GM21381 (cell line): ENCODE results near the gene XYLT1.
"Not testable (repeated sequence)": the region's sequence is repeated elsewhere in the genome, so short reads cannot be mapped to it uniquely, and the experiment has no call there.

Experiments used
- ATAC-seq: cut with Tn5 transposase; IDR thresholded peaks from one replicate; pipeline ENCODE4 v1.9.1; 2021; ENCODE audit warnings: mild to moderate bottlenecking, moderate library complexity; ENCODE audit not compliant: unreplicated experiment

Gene XYLT1

GRCh38 chr16:17340804-17341203 is 130.0 kb downstream of the XYLT1 start:
- no peak for ATAC-seq

GRCh38 chr16:17339764-17340541 is 130.8 kb downstream of the XYLT1 start:
- ATAC-seq: no peak

DNA sequence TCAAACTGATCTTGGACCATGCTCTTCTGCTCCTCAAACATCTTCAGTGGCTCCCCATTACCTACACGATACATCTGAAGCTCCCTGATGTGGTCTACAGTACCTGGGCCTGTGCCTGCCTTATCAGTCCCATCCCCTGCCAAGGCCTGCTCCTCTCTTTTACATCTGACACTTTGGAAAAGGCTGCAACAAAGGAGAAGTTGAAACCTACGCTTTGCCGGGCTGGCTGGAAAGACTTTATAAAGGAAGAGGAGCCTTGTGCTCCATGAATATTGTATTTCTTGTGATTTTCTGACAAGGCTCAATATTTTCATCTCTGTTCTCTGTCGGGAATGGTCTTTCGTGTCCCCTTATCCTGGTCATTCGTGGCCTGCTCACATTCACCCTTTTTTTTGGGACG is 132.5 kb downstream of the XYLT1 start:
- no peak for ATAC-seq

DNA sequence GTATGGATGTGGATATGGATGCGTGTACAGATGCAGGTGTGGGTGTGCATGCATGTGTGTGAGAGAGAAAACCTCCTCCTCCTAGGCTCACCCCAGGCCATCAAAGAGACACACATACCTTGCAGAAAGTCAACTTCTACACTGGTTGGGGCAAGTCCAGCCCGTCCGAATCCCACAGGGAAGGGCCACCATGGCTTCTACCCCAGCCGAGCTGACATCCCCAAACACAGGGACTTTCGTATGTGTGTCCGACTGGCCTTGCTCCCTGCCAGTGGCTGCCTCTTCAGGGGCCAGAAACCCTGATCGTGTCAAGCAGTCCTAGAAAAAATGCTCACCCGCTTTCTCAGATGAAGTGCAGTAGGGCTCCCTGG is 134.2 kb downstream of the XYLT1 start:
- ATAC-seq: no peak

GRCh38 chr16:17335826-17336529 is 134.8 kb downstream of the XYLT1 start:
- no peak for ATAC-seq

DNA sequence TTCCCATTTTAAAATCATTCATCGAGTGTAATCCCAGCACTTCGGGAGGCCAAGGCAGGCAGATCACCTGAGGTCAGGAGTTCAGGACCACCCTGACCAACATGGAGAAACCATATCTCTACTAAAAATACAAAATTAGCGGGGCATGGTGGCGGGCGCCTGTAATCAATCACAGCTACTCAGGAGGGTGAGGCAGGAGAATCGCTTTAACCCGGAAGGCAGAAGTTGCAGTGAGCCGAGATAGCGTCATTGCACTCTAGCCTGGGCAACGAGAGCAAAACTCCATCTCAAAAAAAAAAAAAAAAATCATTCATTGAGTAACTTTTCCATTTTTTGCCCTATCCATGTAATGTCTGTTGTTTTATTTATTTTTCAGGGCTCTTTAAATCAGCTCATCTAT is 135.4 kb downstream of the XYLT1 start:
- ATAC-seq: not testable (repeated sequence)

DNA sequence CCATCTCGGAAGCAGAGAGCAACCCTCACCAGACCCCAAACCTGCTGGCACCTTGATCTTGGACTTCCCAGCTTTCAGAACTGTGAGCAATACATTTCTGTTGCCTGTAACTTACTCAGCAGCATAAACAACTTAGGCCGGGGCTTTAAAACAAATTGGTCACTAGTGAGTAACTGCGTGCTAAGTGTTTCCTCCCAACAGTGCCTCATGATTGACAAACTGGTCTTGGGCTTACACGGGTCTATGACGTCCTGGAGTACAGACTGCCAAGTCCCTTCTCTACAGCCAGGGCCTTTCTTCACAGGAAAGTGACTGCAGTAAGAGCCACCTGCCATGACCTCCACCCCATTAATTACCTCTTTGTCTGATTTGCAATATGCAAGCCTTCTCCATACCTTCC is 136.7 kb downstream of the XYLT1 start:
- no peak for ATAC-seq

- ATAC-seq: no peak
These were observed 137.5 kb downstream of the XYLT1 start for GRCh38 chr16:17333229-17333628.

DNA sequence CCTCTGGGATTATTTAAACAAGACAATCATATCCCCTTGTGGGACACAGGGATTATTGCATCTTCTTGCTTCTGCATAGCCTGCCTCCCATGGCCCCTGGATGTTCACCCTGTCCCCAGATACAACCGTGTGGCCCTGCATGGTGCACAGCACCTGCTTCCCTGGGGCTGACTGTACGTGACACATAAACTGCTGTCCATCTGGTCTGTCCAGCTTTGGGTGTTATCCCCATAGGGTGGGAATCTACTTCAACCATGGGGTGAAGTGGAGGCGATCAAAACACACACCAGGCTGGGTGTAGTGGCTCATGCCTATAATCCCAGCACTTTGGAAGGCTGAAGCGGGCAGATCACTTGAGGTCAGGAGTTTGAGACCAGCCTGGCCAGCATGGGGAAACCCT is 138.8 kb downstream of the XYLT1 start:
- ATAC-seq: no peak

DNA sequence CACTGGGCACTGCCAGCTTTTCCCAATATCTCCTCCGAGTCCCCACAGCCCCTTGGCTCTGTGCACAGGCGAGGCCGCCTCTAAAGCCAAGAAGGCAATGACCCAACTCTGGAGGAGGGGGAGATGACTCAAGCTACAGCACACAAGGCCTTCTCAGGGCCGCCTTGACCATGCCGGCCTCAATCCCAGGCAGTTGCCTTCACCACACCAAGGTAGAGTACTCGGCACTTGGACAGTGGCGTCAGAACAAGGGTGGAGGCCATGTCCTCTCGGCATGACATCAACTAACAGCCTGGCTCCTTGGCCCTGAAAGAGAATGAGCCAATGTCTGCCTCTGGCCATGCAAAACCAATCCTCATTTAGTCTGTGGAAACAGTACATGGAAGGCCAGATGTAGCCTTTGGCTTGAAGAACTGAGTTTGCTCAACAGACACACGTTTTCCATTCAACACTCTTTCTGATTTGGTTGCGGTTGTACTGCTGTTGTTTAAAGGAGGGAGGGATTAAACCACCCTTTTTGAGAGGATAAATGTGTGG is 139.6 kb downstream of the XYLT1 start:
- ATAC-seq: no peak

DNA sequence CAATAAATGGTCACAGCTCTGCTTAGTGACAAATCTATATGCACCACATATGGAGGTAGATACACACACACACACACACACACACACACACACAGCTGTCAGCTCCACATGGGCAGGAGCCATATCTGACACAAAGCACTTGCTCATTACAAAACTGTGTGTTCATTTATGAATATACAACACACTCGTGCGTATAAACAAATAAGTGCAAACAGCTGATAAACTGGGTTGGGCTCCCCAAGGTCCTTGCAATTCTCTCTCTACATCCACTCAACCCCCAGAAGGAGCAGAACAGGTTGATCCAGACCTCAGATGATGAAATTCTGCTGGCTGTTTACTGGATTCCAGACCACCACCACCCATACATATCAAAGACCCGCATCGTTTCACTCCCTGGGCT is 140.7 kb downstream of the XYLT1 start:
- ATAC-seq: no peak

GRCh38 chr16:17329391-17329790 is 141.4 kb downstream of the XYLT1 start:
- no peak for ATAC-seq

DNA sequence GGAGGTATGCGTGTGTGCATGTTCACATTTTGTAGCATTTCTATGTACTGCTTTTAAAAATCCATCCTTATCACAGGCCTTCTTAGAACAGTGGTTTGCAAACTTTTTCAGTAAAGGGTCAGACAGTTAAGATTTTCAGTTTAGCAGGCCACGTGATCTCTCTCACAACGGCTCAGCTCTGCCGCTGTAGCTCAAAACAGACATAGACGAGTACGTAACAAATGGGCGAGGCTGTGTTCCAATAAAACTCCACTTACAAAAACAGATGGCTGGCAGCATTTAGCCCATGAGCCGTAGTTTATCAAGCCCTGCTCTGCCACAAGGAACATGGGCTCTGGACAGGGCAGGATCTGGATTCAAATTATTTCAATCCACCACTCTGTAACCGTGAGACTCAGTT is 141.8 kb downstream of the XYLT1 start:
- ATAC-seq: no peak

DNA sequence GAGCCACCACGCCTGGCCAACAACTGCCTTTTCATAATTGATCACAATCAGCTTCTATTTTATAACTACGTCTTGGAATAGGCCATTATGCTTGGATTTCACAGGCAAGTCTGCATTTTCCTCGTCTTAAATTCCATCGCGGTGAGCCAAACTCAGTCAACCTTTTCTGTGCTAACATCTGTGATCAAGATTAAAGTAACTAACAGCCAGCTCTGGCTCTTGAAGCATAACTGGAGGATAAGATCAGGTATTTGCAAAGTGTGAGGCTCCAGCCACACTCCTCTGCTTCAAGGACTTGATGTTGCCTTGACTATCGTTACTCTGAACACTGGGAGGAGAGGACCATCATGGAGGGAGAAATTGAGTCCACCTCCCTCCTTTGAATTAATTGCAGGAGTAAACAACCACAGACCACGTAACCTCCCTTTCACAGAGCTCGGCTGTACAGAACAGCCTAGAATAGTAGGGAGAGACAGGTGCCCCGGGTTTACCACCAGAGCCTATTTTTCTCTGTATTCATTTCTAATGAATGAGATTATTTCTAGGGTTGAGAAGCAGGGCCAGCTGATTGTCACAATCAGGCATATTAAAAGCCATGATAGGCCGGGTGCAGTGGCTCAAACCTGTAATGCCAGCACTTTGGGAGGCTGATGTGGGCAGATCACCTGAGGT is 143.0 kb downstream of the XYLT1 start:
- ATAC-seq: no peak

GRCh38 chr16:17325476-17326143 is 145.2 kb downstream of the XYLT1 start:
- ATAC-seq: no peak

DNA sequence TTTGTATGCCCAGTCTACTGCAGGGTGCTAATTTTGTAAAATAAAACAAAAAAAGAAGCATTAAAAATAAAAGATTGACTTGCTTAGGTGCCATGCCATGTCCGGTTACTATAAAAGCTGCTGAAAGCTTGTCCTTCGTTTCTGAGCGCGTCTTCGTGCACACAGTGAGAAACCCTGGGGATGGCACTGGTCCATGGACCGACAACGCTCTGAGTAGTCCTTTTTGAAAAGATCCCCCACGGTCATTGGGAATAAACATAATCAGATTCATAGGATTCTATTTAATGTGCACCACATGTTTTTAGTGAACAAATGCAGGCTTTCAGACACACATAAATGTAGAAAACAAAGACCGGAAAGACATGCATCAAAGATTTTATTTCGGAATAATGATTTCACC is 146.3 kb downstream of the XYLT1 start:
- ATAC-seq: no peak

GRCh38 chr16:17323171-17323570 is 147.6 kb downstream of the XYLT1 start:
- ATAC-seq: no peak

DNA sequence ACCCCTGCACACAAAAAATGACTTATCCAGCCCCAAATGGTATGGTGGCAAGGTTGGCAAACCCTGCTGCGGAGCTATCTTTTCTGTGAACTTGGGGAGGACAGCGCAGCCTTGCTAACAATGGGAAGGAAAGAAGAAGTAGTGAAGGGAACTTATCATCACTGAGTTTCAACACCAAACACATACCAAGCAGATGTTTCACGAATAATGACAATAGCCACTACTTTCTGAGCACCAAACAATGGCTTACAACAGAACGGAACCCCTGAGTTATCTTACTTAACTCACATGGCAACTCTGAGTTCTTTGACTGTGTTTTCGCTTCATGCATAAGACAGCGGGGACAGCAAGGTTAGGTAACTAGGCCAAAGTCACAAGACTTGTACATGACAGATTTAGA is 148.9 kb downstream of the XYLT1 start:
- no peak for ATAC-seq

- ATAC-seq: no peak
These were observed 150.8 kb downstream of the XYLT1 start for GRCh38 chr16:17320009-17320408.

GRCh38 chr16:17318238-17318637 is 152.5 kb downstream of the XYLT1 start:
- no peak for ATAC-seq

GRCh38 chr16:17316005-17316404 is 154.8 kb downstream of the XYLT1 start:
- ATAC-seq: no peak
